ENCODE measurements around the gene HECW1.

- no peak for TF ChIP-seq POLR2A (IDR thresholded peaks at IDR 0.05)
- no peak for TF ChIP-seq CTCF (IDR thresholded peaks at IDR 0.05)
Observed at GRCh38 chr7:43152696-43153095, 40.2 kb downstream of the HECW1 start.

Measured in lower leg skin (tissue), 3 donors.